HepG2 (cell line): ENCODE measurements around the gene RASGRF1. TPM values are rescaled to one million over a fixed set of nuclear protein-coding genes. Genes with fewer than 3 reads are reported as not detected.

Experiments
- BCLAF1 ChIP-seq: fragments of 450-650 bp; IDR thresholded peaks from 2 replicates; pipeline ENCODE4 v1.6.1; 2017; ENCODE audit warnings: mild to moderate bottlenecking
- CREBL2 ChIP-seq: sonication (generic); formaldehyde crosslinking; IDR thresholded peaks from 2 replicates; pipeline ENCODE4 v1.8.1; 2023; ENCODE audit warnings: missing genetic modification reagents, mild to moderate bottlenecking, borderline replicate concordance
- KDM4B ChIP-seq: sonication (generic); formaldehyde crosslinking; IDR thresholded peaks from 2 replicates; pipeline ENCODE4 v1.4.0; 2020; ENCODE audit warnings: missing genetic modification reagents
- MAFF ChIP-seq: IDR thresholded peaks from 2 replicates; pipeline ENCODE4 v1.6.1; 2011; ENCODE audit warnings: low read depth, low read length, improper control_type of control experiment
- NR2F2 ChIP-seq: IDR thresholded peaks from 2 replicates; pipeline ENCODE4 v1.6.1; 2012; ENCODE audit warnings: low read depth, inconsistent platforms, borderline replicate concordance
- PRMT3 ChIP-seq: sonication (generic); formaldehyde crosslinking; IDR thresholded peaks from 2 replicates; pipeline ENCODE4 v1.8.1; 2022; ENCODE audit warnings: low read depth, mild to moderate bottlenecking, moderate library complexity, missing genetic modification reagents, borderline replicate concordance
- RFXAP ChIP-seq: sonication (generic); formaldehyde crosslinking; IDR thresholded peaks from 2 replicates; pipeline ENCODE4 v1.4.0; 2020; ENCODE audit warnings: missing genetic modification reagents, borderline replicate concordance
- TBX2 ChIP-seq: sonication (generic); formaldehyde crosslinking; IDR thresholded peaks from 2 replicates; pipeline ENCODE4 v1.5.0; 2020; ENCODE audit warnings: missing genetic modification reagents, mild to moderate bottlenecking, borderline replicate concordance
- TEAD3 ChIP-seq: optimal IDR thresholded peaks from 2 replicates; pipeline ENCODE3; 2016; ENCODE audit warnings: borderline replicate concordance
- UBTF ChIP-seq: sonication (generic); formaldehyde crosslinking; IDR thresholded peaks from 2 replicates; pipeline ENCODE4 v1.4.0; 2020; ENCODE audit warnings: mild to moderate bottlenecking, missing genetic modification reagents
- YY1 ChIP-seq: IDR thresholded peaks from 2 replicates; pipeline ENCODE4 v1.6.1; 2011; ENCODE audit warnings: low read length, low read depth, moderate library complexity, mild to moderate bottlenecking; ENCODE audit not compliant: insufficient read depth, insufficient replicate concordance
- ZFAT ChIP-seq: sonication (generic); formaldehyde crosslinking; conservative IDR thresholded peaks from 2 replicates; pipeline ENCODE4 v1.8.1; 2023; ENCODE audit warnings: missing genetic modification reagents, inconsistent platforms
- ZKSCAN5 ChIP-seq: sonication (generic); formaldehyde crosslinking; IDR thresholded peaks from 2 replicates; pipeline ENCODE4 v1.5.1; 2020; ENCODE audit warnings: mild to moderate bottlenecking, missing genetic modification reagents
- ZMYM4 ChIP-seq: sonication (generic); formaldehyde crosslinking; IDR thresholded peaks from 2 replicates; pipeline ENCODE4 v1.8.1; 2023; ENCODE audit warnings: mild to moderate bottlenecking, missing genetic modification reagents
- ZNF232 ChIP-seq: sonication (generic); formaldehyde crosslinking; IDR thresholded peaks from 2 replicates; pipeline ENCODE4 v1.4.0; 2020; ENCODE audit warnings: missing genetic modification reagents, borderline replicate concordance
- ZNF383 ChIP-seq: sonication (generic); formaldehyde crosslinking; IDR thresholded peaks from 2 replicates; pipeline ENCODE4 v1.4.0; 2020; ENCODE audit warnings: missing genetic modification reagents, mild to moderate bottlenecking, borderline replicate concordance
- ZNF501 ChIP-seq: sonication (generic); formaldehyde crosslinking; IDR thresholded peaks from 2 replicates; pipeline ENCODE4 v1.5.1; 2020; ENCODE audit warnings: mild to moderate bottlenecking, moderate library complexity, missing genetic modification reagents
- ZNF567 ChIP-seq: sonication (generic); formaldehyde crosslinking; IDR thresholded peaks from 2 replicates; pipeline ENCODE4 v1.8.1; 2023; ENCODE audit warnings: mild to moderate bottlenecking, missing genetic modification reagents, borderline replicate concordance
- ZNF598 ChIP-seq: sonication (generic); formaldehyde crosslinking; IDR thresholded peaks from 2 replicates; pipeline ENCODE4 v1.5.1; 2020; ENCODE audit warnings: mild to moderate bottlenecking, missing genetic modification reagents, borderline replicate concordance
- ZNF792 ChIP-seq: IDR thresholded peaks from 2 replicates; pipeline ENCODE4 v1.6.1; 2016
- polyA plus RNA-seq, 8 experiments: library from polyadenylated mRNA; depleted of rRNA in 3 of 8; stranded (reverse) in 7 of 8; unstranded in 1 of 8; fragments of >200 nt; fragmentation: Illumina TruSeq in 4 of 8; extraction: Trizol in 4 of 8; gene quantifications; 2 replicates each; pipeline versions ENCODE4 v1.2.1 to v1.2.3, GENCODE V29; 2011 to 2016; ENCODE audit warnings: low read depth in 4 of 8, missing spikeins in 1 of 8, mixed read lengths in 1 of 8; ENCODE audit not compliant: insufficient read depth in 1 of 8
- total RNA-seq, 5 experiments: library from RNA; depleted of rRNA; stranded (reverse); fragments of >200 nt; fragmentation: Illumina TruSeq; extraction: Trizol; gene quantifications; 2 replicates each; pipeline ENCODE4 v1.2.3, GENCODE V29; 2016; ENCODE audit warnings: low read depth in 1 of 5
- TF ChIP-seq, protein P1 (sequence below): sonication (generic); formaldehyde crosslinking; IDR thresholded peaks from 2 replicates; pipeline ENCODE4 v1.8.1; 2023; ENCODE audit warnings: mild to moderate bottlenecking, missing genetic modification reagents

Gene RASGRF1
- total and polyA plus RNA-seq, 2 of the 13 experiments (the other 11 are each of a cell fraction or from before 2014, with no cell fraction given), result 0.55 to 3.0 TPM

DNA sequence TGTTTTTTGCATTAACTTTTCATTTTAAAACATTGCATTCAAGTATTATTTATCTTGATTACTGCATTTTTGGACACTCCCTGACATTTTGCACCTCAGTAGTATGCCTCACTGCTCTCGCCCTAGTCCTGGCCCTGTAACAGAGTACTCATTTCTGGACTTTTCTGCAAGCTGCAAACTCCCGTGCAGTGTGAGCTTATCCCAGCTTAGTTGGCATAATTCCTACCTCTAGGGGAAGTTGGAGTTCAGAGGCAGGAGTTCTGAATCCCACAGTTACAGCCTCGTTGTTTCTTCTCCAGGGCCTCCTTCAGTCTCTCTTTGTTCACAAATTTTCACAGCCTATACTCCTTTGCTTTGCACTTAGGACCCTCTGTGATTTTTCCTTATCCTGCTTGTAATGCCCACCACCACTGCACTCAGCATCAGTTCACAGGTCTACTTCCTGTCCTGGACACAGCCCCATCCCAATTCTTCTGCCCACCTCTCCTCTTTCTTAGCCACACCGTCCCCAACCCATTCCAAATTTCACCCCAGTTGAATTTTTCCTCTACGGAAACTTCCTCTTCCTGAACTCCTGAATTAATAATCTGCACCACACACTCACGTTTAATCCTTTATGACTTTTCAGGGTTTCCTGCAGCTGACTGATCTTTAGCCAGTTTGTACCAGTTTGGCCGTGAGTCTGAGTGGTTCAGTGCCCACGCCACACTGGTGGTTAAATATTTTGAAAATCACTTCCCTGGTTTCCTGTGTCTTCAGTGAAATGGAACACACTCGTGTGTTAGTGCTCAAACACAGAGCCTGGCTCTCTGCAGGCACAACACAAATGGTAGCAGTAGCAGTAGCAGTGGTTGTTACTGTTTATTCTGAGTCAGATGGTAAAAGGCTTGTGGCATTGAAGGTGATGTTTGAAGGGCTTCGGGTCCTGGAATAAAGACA is 139.4 kb downstream of the RASGRF1 start (continued):
- TF ChIP-seq BCLAF1 (no peak), RFXAP (CRISPR knock-in tag) (no peak), ZFAT (CRISPR knock-in tag) (no peak), ZKSCAN5 (peak; percentile 26; the same call in 1 of the 2 replicates), UBTF (0 out of 2 replicates have a peak, but pooled peaks have one; percentile 21), PRMT3 (CRISPR knock-in tag) (no peak), ZNF232 (no peak), ZNF501 (CRISPR knock-in tag) (peak; percentile 19; the same call in 1 of the 2 replicates), ZNF383 (no peak), ZNF792 (0 out of 2 replicates have a peak, but pooled peaks have one; percentile 5), ZMYM4 (CRISPR knock-in tag) (peak; percentile 20; the same call in 1 of the 2 replicates), ZNF567 (CRISPR knock-in tag) (0 out of 2 replicates have a peak, but pooled peaks have one; percentile 37), ZNF598 (CRISPR knock-in tag) (no peak), NR2F2 (no peak), YY1 (no peak), TEAD3 (CRISPR knock-in tag) (peak; percentile 95), MAFF (0 out of 2 replicates have a peak, but pooled peaks have one; percentile 26), KDM4B (CRISPR knock-in tag) (no peak), TBX2 (CRISPR knock-in tag) (no peak), CREBL2 (no peak)
- TF ChIP-seq, protein P1, sequence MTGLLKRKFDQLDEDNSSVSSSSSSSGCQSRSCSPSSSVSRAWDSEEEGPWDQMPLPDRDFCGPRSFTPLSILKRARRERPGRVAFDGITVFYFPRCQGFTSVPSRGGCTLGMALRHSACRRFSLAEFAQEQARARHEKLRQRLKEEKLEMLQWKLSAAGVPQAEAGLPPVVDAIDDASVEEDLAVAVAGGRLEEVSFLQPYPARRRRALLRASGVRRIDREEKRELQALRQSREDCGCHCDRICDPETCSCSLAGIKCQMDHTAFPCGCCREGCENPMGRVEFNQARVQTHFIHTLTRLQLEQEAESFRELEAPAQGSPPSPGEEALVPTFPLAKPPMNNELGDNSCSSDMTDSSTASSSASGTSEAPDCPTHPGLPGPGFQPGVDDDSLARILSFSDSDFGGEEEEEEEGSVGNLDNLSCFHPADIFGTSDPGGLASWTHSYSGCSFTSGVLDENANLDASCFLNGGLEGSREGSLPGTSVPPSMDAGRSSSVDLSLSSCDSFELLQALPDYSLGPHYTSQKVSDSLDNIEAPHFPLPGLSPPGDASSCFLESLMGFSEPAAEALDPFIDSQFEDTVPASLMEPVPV (CRISPR knock-in tag), result no peak
